NCI-H226 (cell line): ENCODE results near the gene FAM156A.
"Not testable (repeated sequence)": the region's sequence is repeated elsewhere in the genome, so short reads cannot be mapped to it uniquely, and the experiment has no call there.

Experiments
- DNase-seq: peaks from one replicate; pipeline ENCODE4 v3.0.0-alpha.2; 2015

The FAM156A gene

DNA sequence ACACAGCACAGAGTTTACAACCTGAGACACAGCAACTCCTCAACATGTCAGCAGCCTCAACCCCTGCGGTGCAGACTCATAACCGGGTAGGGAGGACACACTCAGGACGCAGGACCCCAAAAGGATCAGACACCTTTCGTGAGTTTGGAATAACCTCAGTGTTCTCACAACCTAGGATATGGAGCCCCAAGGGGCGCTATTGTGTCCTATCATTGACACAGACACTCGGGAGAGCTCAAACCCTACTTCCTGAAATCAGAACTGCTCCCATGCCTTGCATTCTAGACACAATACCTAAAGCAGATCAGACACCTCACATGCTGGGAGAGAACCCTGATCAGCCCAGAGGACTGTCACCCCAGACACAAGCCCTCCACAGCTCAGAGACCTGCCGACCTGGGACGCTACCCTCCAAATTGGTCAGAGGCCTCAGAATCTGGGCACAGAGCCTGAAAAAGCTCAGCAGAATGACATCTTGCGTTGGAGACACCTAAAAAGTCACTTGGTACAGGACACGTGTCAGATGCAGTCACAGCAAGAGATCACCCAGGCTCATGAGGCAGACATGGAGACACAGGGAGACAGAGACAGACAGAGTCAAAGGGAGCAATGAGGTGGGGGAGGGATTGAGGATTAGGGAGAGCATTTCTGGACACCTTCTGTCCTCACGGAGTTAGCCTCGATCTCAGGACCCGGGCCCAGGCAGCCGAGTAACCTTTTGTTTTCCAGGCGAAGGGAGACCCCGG lies 8.8 kb upstream of the FAM156A start:
- not testable (repeated sequence) for DNase-seq

DNA sequence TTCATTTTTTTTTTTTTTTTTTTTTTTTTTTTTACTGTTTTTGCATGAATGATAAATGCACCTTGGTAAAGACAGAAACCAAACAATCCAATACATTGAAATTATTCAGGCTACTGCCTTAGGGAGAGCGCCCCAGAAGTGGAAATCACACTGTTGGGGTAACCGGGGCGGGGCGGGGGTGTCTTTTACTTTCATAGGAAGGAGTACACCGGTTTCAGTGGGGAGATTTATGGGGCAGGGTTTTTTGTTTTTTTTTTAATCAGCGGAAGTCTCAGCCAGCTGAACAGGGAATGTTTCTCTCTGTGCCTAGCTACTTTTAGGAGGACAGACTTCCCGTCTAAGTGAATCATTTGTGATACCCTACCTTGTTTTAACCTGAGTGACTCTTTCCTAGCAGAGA lies 643 bp upstream of the FAM156A start:
- not testable (repeated sequence) for DNase-seq

DNA sequence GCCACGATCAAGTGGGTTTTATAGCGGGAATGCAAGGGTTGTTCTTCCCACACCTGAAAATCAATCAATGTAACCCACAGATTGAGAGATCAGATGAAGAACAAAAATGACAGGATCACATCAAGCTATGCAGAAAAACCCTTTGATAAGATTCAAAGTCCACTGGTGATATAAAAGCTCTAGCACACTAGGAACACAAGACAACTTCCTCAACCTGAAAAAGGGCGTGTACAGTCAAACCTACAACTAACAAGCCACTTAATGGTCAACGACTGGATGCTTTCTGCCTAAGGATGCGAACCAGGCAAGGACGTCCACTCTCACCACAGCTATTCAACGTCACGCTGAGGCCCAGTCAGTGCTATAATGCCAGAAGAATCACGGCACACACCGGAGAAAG lies 8.4 kb downstream of the FAM156A start:
- DNase-seq, result not testable (repeated sequence)

DNA sequence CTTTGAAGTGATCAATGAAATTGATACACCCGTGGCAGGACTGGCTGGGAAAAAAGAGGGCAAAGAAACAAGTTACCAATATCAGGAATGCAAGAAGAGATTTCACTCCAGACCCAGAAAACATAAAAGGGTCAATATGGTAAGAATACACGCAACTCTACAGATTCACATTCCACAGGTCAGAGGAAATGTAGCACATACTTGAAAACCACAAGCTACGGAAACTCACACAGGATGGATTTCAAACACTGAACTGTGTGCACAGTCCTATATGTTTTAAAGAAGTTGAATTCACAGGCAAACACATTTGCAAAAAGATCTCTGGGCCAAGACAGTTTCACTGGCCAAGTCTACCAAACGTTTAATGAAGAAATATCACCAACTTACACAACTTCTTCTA lies 9.0 kb downstream of the FAM156A start:
- not testable (repeated sequence) for DNase-seq

DNA sequence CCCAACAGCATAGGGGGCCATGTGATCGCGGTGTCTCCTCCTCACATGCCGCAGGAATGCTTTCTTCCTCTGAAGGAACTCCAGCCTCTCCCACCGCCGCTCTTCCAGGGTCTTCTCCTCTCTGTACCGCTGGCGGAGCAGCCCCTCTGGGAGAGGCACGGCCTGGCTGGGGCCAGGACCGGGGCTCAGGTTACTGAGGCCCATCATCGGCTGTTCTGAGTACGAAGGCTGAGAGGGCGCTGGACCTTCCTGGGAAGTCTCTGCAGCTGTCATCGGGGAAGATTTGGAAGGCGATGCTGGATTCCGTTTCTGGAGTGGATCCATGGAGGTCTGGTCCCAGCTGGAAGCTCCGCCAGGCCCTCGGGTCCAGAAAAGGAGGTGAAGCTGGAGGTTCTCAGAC lies 10.1 kb downstream of the FAM156A start:
- not testable (repeated sequence) for DNase-seq

DNA sequence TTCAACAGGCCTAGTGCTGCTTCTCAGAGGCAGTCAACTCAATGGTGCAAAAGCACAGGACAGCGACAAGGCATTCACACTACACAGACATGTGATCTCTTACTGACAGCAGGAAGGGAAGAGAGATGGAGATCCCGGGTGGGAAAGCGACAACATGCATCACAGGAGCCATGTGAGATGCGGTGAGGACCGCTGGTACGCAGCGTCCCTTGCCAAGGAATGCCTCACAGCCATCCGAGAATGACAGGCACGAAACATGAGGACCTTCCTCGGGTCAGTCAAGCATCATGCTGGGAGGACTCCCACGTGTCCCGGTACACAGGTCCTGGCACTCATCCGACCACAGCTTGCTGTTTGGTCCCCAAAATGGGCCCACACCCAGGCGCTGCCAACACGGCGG lies 10.8 kb downstream of the FAM156A start:
- DNase-seq, result not testable (repeated sequence)

DNA sequence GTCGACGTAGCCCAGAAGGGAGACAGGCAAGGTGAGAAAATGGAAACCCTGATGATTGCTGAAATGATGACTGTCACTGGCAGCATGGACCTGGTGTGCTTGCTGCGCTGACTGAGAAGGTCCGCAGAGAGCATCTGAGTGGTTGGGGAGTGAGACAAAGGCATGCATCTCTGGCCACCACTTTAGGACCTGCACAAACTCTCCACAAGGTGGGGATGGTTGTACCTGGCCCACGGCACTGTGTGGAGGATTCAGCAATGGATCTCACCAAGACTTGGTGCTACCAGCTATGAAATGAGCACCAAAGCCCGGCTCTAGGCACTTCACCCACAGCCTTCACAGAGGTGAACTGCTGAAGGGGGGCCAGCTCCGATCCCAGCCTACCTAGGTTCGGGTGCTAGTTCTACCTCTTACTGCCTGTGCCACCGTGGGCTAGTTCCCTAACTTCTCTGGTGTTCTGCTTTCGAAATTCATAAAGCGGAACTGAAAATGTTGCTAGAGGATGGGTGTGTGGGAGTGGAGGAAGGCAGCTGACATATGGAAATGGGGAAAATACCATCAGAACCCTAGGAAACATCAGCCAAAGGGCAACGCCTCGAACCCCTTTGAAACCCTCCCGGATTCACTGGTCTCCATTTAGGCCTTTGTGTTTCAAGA lies 12.4 kb downstream of the FAM156A start:
- DNase-seq, result not testable (repeated sequence)

DNA sequence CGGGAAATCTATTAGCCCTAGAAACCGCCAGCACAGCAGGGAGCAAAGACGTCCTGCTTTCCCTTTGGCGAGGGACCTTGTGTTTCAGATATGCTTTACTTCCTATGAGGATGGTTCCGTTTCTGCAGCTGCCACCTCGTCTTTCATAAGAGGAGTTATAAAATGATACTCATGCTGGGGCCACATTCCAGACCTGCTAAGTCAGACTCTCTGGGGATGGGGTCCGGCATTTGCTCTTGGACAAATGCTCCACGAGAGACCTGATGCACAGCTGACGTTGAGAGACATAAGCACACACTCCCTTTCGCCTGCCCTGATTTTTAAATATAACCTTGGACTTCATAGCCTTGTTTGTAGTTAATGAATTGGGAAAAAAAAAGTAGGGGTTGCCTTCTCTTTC lies 16.6 kb downstream of the FAM156A start:
- not testable (repeated sequence) for DNase-seq

DNA sequence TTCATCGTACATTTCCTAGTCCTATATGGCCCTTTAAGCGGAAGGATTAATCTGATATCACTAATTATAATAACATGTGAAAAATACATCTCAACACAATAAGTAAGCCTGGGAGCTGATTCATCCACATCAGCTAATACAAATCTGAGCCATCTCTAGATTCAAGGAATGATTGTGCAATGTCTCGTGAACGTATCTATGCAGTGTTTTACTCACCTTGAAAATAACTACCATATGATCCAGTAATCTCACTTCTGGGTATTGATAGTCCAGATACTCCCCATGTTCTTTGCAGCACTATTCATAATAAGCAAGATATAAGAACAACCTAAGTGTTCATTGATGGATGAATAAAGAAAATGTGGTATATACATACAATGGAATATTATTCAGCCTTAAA lies 17.6 kb downstream of the FAM156A start:
- not testable (repeated sequence) for DNase-seq

DNA sequence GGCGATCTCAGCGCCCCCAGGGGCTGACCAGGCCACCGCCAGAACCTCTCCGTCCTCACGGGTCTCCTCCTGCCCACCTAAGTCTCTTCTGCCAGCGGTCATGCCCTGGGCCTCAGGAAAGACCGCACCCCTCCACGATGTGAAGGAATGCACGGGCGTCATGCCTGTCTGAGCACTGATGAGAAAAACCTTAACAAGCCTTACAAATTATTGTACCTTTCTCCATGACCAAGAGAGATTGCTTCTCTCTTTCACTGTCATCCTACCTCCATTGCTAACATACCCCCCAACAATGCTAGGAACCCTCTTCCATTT lies 22.9 kb downstream of the FAM156A start:
- not testable (repeated sequence) for DNase-seq

DNA sequence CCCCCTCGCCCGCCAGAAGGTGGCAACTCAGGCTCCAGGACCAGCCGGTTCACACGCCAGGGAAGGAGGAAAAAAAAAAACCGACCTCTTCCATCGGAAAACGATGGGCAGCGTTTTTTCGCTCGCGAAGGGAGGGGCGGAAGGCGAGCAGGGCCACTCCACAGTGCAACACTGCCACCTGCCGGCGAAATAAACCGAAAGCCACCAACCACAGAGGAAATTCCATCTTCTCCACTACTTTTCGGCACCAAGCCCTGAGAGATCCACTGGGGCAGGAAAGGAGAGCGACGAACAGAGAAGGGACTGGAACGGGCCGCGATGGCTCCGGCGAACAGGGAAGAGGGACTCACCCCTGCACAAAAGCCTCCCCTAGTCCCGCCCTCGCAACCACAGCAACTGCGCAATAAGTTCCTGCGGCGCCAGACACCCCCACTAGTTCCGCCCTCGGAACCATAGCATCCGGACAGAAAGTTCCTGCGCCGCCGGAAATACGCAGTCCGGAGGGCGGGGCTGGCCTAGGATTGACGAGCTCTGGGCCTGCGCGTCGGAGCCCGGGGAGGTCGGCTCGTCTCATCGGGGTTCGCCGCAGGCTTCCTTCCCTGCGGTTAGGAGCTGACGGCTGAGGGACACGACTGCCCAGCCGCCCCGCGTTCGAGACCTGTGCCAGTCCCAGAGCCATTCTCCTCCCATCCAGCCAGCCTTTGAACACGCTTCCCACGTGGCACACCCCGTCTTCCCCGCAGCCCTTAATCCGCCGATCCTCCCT lies 23.4 kb downstream of the FAM156A start:
- peak; percentile 88 for DNase-seq

DNA sequence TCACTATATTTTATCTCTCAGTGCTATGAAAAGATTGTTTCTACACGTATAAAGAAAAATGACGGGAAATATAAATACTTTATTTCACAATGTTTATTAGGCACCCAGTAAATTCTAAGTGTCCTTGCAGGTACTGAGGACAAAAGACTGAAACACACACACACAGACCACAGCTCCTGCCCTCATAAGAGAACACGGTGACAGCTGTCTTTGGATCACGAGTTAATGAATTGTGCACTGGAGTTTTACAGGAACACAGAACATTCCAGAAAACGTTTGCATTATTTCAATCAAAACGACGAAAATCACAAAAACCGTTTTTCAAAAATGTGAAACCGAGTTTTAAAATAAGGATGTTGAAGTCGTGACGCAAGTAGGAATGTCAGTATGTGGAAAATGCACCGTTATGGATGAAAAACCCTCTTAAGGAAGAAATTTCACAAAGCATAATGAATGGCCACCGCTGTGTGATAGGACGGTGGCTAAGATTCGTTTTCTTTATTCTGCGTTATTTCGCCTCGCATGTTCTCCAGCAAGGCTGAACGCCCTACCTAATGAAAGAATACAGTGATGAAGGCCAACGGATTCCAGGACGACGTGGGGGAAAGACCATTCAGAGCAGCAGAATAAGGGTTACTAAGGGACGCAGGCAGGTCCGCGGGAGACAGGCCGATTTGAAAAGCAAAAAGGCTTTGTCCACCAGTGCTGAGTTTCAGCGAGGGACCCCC lies 24.2 kb downstream of the FAM156A start:
- no peak for DNase-seq

DNA sequence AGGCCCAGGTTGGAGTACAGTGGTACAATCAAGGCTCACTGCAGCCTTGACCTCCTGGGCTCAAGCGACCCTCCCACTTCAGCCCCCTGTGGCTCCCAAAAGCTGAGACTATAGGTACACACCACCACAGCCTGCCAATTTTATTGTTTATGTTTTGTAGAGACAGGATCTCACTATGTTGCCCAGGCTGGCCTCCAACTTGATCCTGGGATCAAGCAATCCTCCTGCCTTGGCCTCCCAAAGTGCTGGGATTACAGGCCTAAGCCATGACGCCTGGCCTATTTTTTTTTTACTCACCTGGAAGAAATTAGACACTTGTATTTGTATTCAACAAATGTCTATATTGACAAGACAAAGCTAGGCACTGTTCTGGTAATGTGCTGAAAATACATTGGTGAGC lies 25.1 kb downstream of the FAM156A start:
- DNase-seq, result no peak

DNA sequence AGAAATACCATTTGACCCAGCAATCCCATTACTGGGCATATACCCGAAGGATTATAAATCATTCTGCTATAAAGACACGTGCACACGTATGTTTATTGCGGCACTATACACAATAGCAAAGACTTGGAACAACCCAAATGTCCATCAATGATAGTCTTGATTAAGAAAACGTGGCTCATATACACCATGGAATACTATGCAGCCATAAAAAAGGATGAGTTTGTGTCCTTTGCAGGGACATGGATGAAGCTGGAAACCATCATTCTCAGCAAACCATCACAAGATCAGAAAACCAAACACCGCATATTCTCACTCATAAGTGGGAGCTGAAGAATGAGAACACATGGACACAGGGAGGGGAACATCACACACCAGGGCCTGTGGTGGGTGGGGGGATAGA lies 28.1 kb downstream of the FAM156A start:
- DNase-seq, result not testable (repeated sequence)

DNA sequence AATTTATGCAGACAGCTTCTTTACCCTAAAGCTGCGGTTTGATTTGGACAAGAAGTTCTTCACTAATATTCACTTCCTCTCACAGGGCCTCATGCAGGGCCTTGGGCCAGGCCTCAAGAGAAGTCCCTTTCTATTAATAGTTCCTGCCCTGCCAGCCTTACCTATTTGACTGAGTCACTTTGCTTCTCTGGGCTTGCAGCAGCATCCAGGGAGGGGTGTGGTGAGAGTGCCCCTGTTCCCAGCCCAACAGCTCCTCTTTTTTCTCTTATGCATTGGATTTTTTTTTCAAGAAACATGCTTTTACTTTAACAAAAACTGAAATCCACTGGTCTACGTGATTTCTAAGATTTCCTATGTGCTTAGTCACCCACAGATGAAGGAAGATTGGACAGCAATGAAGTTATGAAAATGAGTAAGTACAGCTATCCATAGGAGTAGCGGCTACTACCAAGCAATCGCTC lies 34.5 kb downstream of the FAM156A start:
- peak; percentile 7 for DNase-seq

DNA sequence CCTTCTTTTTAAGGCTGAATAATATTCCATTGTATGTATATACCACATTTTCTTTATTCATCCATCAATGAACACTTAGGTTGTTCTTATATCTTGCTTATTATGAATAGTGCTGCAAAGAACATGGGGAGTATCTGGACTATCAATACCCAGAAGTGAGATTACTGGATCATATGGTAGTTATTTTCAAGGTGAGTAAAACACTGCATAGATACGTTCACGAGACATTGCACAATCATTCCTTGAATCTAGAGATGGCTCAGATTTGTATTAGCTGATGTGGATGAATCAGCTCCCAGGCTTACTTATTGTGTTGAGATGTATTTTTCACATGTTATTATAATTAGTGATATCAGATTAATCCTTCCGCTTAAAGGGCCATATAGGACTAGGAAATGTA lies 43.6 kb downstream of the FAM156A start:
- DNase-seq, result not testable (repeated sequence)

DNA sequence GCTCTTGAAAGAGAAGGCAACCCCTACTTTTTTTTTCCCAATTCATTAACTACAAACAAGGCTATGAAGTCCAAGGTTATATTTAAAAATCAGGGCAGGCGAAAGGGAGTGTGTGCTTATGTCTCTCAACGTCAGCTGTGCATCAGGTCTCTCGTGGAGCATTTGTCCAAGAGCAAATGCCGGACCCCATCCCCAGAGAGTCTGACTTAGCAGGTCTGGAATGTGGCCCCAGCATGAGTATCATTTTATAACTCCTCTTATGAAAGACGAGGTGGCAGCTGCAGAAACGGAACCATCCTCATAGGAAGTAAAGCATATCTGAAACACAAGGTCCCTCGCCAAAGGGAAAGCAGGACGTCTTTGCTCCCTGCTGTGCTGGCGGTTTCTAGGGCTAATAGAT lies 44.6 kb downstream of the FAM156A start:
- not testable (repeated sequence) for DNase-seq

DNA sequence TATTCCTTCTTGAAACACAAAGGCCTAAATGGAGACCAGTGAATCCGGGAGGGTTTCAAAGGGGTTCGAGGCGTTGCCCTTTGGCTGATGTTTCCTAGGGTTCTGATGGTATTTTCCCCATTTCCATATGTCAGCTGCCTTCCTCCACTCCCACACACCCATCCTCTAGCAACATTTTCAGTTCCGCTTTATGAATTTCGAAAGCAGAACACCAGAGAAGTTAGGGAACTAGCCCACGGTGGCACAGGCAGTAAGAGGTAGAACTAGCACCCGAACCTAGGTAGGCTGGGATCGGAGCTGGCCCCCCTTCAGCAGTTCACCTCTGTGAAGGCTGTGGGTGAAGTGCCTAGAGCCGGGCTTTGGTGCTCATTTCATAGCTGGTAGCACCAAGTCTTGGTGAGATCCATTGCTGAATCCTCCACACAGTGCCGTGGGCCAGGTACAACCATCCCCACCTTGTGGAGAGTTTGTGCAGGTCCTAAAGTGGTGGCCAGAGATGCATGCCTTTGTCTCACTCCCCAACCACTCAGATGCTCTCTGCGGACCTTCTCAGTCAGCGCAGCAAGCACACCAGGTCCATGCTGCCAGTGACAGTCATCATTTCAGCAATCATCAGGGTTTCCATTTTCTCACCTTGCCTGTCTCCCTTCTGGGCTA lies 48.9 kb downstream of the FAM156A start:
- not testable (repeated sequence) for DNase-seq

DNA sequence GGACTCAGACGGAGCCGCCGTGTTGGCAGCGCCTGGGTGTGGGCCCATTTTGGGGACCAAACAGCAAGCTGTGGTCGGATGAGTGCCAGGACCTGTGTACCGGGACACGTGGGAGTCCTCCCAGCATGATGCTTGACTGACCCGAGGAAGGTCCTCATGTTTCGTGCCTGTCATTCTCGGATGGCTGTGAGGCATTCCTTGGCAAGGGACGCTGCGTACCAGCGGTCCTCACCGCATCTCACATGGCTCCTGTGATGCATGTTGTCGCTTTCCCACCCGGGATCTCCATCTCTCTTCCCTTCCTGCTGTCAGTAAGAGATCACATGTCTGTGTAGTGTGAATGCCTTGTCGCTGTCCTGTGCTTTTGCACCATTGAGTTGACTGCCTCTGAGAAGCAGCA lies 50.4 kb downstream of the FAM156A start:
- DNase-seq, result not testable (repeated sequence)

DNA sequence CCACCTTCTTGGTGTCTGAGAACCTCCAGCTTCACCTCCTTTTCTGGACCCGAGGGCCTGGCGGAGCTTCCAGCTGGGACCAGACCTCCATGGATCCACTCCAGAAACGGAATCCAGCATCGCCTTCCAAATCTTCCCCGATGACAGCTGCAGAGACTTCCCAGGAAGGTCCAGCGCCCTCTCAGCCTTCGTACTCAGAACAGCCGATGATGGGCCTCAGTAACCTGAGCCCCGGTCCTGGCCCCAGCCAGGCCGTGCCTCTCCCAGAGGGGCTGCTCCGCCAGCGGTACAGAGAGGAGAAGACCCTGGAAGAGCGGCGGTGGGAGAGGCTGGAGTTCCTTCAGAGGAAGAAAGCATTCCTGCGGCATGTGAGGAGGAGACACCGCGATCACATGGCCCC lies 51.2 kb downstream of the FAM156A start:
- not testable (repeated sequence) for DNase-seq

DNA sequence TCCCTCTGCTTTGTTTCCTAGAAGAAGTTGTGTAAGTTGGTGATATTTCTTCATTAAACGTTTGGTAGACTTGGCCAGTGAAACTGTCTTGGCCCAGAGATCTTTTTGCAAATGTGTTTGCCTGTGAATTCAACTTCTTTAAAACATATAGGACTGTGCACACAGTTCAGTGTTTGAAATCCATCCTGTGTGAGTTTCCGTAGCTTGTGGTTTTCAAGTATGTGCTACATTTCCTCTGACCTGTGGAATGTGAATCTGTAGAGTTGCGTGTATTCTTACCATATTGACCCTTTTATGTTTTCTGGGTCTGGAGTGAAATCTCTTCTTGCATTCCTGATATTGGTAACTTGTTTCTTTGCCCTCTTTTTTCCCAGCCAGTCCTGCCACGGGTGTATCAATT lies 52.2 kb downstream of the FAM156A start:
- not testable (repeated sequence) for DNase-seq

DNA sequence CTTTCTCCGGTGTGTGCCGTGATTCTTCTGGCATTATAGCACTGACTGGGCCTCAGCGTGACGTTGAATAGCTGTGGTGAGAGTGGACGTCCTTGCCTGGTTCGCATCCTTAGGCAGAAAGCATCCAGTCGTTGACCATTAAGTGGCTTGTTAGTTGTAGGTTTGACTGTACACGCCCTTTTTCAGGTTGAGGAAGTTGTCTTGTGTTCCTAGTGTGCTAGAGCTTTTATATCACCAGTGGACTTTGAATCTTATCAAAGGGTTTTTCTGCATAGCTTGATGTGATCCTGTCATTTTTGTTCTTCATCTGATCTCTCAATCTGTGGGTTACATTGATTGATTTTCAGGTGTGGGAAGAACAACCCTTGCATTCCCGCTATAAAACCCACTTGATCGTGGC lies 52.8 kb downstream of the FAM156A start:
- not testable (repeated sequence) for DNase-seq
